ENCODE data around the gene ERMAP.
"Not testable (repeated sequence)": the region's sequence is repeated elsewhere in the genome, so short reads cannot be mapped to it uniquely, and the experiment has no call there.

The ERMAP gene

DNA sequence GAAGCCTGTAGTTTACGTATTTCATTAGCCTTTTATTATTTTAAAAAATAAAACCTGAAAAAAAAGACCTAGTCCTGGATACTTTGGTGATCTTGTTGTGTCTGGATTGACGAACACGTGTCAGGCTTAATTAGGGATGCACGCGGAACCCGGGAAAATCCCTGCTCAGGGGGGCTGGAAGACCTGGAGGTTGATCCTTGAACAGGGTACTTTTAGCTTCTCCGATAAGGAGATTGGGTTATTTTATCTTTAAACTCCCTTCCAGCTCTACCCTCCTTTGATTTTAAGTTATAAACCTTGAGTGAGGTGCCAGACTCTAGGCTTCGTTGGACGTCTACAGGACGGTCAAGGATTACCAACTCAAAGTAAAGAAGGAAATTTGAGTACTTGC lies 28.9 kb downstream of the ERMAP start:
- no peak for DNase-seq

DNA sequence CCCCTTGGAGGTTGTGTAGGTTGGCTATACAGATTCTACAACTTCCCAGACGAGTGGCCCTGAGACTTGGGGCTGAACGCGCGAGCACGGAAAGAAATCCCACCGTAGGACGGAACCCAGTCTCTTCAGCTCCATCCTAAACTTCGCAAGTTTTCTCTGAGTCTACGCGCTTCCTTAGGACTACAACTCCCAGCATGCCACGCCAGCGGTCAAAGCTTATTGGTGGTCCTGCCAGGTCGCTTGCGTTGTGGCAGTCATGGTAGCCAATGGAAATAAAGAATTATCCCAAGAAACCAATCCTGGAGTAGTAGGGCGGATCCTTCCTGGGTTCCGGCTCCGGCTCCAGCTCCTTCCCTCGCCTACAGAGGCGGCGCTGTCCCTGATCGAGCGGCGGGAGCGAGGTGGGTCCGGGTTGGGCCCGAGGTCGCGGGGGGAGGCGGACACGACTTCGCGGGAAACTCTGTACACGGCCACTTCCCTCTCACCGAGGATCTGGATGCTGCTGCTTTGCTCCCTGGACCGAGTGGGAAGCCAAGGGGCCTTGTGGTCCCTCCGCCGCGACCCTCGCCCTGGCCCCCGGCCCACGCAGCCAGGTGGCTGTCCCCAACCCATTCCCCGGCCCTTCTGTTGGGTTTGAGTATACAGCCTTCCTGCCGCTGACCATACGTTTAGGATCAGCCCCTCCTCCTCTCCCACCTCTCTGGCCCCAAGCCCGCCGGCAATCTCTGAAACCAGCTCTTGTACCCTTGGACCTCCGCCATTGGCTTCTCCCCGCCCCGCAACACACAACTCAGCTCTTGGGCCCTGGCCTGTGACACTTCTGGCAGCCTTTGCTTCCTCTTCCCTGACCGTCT lies 29.6 kb downstream of the ERMAP start, which contains the start of gene ZNF691:
ZNF691 (plus strand) TSS at position 357 of the 854 bp plus-strand sequence. CDS start 3,046 bp downstream, outside the sequence.
- DNase-seq, result peak; percentile 98

DNA sequence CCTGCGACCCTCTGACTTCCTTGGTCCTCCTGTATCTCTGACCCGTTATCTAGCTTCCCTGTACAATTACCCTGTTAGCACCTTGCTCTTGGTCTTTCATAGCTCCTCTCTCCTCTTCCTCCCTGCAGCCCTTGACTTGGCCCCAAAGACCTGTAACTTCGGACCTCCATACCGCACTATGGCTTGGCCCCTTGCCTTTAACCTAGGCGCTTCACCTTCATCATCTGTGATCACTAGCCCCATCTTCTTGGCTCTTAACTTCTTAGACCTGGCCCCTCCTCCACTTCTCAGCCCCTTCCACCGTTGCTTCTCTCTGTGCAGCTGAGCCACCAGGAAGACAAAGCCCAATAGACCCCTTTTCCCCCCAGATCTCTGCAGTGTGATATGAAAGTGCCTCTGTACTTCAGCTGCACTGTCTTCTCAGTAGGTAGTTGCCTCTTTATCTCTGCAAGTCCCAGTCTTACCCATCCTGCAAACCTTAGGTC lies 30.2 kb downstream of the ERMAP start:
- DNase-seq, result no peak

DNA sequence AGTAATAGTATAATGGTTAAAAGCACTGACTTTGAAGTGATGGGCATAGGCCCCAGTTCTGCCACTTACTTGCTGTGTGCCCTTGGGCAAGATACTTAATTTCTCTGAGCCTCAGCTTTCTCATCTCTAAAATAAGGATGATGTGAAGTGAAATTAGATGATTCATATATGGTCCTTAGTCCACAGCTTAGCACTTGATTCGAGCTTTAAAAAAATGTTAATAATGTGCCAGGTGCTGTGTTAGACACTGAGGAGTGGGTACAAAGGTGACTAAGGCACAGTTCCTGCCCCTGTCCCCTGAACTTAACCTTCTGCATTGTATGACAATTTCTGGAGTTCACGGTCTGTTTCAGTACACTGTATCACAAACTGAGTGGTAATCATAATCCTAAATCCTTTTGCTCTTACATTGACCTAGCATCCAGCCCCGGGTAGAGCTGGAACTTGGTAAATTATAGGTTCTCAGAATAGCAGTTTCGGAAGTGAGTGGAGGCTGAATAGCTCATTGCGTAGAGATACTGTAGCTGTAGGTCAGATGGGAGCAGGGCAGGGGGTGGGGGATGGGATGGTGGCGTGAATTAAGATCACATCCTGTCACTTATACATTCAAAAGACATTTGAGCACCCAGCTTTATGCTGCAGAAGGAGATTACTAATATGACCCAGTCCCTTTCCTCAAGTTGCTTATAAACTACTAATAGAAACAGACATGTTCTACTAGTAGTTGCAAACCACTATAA lies 31.0 kb downstream of the ERMAP start:
- no peak for DNase-seq

DNA sequence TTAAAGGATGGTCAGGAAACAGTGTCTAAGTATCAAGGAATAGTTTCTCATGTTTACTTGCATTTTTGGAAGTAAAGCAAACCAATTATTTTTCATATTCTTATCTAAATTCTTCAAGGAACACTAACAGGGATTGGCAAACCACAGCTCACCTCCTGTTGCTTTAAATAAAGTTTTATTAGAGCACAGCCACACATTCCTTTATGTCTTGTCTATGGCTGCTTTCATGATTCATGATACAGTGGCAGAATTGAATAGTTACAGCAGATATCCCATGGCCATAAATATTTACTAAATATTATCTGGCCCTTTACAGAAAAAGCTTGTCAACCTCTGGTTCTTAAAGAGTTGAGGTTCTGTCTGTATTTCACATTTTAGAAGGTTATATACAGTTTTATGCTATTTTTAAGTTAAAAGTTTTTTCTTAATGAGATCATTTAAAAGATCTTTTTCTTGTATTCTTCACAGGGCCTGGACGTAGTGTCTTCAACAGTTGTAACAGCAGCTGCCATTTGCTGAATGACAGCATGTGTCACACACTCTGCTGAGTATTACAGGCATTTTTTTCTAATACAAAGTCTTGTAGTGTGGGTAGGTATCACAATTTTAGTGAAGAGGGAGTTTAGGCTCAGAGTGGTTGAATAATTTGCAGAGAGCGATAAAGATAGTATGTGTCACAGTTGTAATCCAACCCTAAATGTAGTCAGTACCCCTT lies 32.1 kb downstream of the ERMAP start:
- DNase-seq, result no peak

DNA sequence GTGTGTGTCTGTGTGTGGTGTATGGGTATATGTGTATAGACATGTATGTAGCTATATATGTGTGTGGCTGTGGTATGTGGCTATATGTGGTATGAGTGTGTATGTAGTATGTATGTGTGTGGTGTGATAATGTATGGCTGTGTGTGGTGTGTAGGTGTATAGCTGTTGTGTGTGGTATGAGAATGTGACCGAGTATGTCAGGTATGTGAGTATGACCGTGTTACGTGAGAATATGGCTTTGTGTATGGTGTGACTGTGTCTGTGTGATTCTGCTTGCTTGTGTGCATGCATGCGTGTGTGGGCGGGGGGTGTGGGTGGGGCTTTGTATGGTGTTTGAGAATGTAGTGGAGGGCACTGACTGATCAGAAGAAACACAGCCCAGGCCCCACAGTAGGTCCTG lies 33.0 kb downstream of the ERMAP start:
- DNase-seq, result no peak

DNA sequence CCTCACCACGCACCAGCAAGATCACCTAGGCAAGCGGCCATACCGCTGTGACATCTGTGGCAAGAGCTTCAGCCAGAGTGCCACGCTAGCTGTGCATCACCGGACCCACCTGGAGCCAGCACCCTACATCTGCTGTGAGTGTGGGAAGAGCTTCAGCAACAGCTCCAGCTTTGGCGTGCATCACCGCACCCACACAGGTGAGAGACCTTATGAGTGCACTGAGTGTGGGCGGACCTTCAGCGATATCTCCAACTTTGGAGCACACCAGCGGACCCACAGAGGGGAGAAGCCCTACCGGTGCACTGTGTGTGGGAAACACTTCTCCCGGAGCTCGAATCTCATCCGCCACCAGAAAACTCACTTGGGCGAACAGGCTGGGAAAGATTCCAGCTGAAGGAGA lies 34.5 kb downstream of the ERMAP start:
- DNase-seq, result no peak

DNA sequence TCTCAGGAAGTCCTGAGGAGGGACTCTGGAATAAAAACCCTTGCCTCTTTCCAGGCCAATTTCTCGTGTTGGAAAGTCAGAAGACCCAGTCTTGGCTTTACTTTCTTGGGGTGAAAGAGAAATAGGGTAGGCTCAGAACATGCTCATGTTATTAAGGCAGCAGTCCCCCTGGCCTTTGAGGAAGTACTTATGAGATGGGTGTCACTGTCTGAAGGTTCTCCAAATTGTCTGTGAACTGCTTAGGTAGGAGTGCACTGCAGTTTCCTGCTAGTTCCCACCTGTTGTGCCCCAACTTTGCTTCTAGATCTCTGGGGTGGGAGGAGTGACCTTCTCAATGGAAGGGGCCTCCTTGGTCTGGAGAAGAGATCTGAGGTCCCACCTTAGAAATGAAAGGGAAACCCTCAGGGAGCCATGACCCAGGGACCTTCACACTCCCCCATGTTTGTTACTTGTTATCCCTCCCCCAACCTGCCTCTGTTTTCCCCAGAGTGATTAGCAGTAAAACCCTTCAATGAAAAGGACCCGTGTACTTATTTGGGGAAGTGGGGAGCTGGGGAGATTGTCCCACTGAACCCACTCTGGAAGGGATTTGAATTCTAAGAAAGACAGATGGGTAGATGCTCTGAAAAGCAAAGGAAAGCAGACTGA lies 35.2 kb downstream of the ERMAP start:
- DNase-seq, result no peak

DNA sequence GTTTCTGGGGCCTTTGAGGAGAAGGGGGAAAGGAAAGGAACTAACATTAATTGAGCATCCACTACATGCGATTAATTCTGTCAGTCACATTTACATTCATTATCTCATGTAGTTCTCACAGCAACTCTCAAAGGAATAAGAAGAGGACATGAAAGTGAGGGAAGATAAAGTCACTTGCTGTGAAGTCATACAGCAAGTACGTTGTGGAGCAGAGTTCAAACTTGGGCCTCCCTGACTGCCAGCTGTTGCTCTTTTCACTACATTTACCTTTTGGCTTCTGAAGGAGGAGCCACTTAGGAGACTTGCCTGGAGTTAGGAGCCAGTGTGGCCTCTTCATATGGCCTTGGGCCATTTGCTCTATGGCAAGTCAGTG lies 35.7 kb downstream of the ERMAP start:
- no peak for DNase-seq

DNA sequence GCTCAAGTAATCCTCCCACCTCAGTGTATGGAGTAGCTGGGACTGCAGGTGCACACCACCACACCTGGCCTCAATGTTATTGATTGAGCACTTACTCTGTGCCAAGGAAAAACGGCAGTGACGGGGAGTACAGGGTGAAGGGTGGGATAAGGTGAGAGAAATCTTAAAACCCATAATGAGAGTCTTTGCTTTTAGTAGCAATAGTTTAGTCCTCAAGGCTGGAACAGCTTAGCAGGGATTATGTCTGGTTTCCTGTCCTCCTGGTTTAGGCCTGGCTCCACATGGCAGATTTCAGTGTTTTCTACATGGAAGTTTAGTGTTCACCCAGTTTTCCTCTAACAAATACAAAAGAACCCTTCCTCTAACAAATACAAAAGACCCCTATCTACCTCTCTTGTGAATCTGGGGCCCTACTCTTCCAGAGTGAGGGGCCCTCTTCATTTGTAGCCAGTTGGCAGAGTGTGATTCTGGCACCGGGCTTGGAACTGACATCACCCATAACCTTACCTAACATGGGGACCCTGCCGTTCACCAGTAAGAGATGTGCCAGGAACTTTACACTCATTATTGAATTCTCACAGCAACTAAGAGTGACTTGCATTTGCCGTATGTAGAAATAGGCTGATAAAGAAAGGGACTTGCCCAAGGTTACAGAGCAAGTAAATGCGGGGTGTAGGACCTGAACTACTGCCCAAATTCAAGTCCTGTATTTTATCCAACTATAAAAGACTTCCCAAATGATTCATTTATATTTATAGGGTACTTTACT lies 36.4 kb downstream of the ERMAP start:
- DNase-seq, result no peak

DNA sequence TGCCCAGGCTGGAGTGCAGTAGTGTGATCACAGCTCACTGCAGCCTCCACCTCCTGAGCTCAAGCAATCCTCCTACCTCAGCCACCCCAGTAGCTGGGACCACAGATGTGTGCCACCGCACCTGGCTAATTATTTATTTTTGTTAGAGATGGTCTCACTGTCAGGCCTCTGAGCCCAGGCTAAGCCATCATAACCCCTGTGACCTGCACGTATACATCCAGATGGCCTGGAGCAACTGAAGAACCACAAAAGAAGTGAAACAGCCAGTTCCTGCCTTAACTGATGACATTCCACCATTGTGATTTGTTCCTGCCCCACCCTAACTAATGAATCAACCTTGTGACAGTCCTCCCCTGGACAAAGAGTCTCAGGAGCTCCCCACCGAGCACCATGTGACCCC lies 39.6 kb downstream of the ERMAP start:
- not testable (repeated sequence) for DNase-seq

DNA sequence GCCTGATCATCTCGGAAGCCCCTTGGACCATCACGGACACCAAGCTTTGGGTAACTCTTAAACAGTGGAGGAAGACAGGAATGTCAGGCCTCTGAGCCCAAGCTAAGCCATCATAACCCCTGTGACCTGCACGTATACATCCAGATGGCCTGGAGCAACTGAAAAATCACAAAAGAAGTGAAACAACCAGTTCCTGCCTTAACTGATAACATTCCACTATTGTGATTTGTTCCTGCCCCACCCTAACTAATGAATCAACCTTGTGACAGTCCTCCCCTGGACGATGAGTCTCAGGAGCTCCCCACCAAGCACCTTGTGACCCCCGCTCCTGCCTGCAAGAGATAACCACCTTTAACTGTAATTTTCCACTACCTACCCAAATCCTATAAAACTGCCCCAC lies 42.4 kb downstream of the ERMAP start:
- DNase-seq, result not testable (repeated sequence)

DNA sequence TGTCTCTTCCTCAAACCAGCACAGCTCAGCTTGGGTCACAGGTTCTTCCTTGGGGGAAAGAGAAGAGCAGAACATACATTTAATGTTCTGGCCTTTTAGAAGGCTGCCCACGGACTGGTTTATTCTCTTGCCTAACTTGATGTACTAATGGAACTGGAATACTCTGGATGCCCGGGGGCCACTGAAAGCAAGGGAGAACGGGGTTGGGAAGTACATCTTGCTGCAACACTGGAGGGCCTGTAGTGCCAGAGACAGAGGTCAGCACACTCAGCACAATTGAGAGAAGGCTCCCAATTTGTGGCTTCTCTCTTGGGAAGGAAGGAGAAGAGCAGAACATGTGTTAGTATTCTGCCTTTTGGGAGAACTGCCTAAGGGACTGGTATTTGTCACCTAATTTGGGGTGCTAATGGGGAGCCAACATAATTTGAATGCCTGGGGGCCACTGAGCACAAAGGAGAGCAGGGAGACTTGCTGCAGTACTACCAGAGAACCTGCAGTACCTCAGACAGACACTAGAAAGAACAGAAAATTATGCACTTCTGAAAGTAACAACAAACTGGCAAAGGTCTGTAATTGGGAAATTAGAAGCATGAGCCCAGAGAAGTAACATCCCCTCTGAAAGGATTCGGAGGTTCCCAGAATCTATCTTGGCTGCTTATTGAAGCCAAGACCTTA lies 43.6 kb downstream of the ERMAP start:
- DNase-seq, result no peak

DNA sequence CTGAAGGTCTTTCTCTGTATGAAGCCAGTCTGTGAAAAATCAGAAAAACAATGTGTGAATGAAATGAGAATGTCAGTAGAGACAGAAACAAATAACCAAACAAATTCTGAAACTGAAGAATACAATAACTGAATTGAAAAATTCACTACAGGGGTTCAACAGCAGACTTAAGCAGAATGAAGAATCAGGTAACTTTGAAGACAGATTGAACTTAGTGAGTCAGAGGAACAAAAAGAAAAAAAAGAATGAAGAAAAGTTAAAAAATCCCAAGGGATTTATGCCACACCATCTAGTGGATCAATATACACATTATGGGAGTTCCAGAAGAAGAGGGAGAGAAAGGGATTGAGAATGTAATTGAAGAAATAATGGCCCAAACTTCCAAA lies 44.1 kb downstream of the ERMAP start:
- DNase-seq, result no peak

DNA sequence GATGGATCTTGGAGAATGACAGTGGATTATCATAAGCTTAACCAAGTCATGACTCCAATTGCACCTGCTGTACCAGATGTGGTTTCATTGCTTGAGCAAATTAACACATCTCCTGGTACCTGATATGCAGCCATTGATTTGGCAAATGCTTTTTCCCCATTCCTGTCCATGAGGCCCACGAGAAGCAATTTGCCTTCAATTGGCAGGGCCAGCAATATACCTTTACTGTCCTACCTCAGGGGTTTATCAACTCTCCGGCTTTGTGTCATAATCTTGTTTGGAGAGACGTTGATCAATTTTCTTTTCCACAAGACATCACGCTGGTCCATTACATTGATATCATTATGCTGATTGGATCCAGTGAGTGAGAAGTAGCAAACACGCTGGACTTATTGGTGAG lies 49.6 kb downstream of the ERMAP start:
- DNase-seq, result no peak

DNA sequence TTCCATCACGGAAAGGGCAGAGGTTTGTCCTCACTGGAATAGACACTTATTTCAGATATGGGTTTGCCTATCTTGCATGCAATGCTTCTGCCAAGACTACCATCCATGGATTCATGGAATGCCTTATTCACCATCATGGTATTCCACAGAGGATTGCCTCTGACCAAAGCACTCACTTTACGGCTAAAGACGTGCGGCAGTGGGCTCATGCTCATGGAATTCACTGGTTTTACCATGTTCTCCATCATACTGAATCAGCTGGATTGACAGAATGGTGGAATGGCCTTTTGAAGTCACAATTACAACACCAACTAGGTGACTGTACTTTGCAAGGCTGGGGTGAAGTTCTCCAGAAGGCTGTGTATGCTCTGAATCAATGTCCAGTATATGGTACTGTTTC lies 51.5 kb downstream of the ERMAP start:
- not testable (repeated sequence) for DNase-seq

DNA sequence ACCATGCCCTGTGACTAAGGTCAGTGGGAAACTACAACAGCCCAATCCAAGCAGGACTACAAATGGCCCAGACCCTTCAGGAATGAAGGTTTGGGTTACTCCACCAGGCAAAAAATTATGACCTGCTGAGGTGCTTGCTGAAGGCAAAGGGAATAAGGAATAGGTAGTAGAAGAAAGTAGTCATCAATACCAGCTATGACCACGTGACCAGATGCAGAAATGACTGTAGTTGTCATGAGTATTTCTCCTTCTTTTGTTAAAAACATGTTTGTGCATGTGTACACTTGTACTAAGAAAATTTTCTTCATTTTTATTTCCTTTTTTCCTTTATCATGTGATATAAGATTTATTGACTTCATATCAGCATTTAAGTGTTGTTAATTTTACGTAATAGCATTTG lies 52.3 kb downstream of the ERMAP start:
- not testable (repeated sequence) for DNase-seq

DNA sequence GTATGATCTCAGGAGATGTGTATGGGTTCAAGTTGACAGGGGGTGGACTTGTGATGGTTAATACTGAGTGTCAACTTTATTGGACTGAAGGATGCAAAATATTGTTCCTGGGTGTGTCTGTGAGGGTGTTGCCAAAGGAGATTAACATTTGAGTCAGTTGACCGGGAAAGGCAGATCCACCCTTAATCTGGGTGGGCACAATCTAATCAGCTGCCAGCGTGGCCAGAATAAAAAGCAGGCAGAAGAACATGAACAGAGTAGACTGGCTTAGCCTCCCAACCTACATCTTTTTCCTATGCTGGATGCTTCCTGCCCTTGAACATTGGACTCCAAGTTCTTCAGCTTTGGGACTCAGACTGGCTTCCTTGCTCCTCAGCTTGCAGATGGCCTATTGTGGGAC lies 52.8 kb downstream of the ERMAP start:
- not testable (repeated sequence) for DNase-seq

DNA sequence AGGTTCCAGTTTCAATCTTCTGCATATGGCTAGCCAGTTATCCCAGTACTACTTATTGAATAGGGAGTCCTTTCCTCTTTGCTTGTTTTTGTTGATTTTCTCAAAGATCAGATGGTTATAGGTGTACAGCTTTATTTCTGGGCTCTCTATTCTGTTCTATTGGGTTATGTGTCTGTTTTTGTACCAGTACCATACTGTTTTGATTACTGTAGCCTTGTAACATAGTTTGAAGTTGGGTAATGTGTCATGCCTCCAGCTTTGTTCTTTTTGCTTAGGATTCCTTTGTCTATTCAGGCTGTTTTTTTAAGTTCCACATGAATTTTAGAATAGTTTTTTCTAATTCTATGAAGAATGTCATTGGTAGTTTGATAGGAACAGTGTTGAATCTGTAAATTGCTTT lies 56.2 kb downstream of the ERMAP start:
- not testable (repeated sequence) for DNase-seq

DNA sequence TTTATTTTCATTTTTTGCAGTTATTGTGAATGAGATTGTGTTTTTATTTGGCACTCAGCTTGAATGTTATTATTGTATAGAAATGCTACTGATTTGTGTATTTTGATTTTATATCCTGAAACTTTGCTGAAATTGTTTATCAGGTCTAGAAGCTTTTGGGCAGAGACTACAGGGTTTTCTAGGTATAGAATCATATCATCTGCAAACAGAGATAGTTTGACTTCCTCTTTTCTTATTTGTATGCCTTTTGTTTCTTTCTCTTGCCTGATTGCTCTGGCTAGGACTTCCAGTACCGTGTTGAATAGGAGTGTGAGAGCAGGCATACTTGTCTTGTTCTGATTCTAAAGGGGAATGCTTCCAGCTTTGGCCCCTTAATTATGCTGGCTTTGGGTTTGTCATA lies 56.7 kb downstream of the ERMAP start:
- no peak for DNase-seq

DNA sequence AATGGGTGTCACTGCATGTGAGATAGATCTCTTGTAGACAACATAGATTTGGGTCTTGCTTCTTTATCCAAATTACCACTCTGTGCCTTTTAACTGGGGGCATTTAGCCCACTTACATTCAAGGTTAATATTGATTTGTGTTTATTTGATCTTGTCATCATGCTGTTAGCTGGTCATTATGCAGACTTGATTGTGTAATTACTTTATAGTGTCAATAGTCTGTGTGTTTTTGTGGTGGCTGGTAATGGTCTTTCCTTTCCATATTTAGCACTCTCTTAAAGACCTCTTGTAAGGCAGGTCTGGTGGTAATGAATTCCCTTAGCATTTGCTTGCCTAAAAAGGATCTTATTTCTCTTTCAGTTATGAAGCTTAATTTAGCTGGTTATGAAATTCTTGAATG lies 59.1 kb downstream of the ERMAP start:
- DNase-seq, result no peak

DNA sequence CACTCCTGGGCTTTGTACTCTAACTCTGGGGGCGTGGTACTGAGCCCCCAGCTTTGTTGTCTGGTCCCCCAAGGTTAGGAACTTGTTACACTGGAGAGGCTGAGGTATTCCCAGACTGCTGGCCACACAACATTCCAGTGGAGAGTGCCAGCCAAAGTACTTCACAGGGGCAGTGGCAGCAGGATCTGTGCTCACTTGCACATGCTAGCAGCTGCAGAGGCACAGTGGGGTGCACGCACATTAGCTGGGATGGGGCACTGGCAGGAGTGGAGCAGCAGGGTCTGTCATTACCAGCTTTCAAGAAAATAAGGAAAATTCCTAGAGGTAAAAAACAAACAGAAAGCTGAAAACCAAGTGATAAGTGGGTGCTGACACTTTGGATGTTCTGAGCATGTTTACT lies 60.5 kb downstream of the ERMAP start:
- no peak for DNase-seq

All from NCI-H1105 treated with DMSO at 0.1 percent for 48 hours (cell line).